GM18517 (cell line): Measurements from ENCODE around the gene AREG.

Experiments used
- ATAC-seq: cut with Tn5 transposase; IDR thresholded peaks from one replicate; pipeline ENCODE4 v1.9.1; 2021; ENCODE audit warnings: mild to moderate bottlenecking, moderate library complexity; ENCODE audit not compliant: unreplicated experiment

AREG gene

DNA sequence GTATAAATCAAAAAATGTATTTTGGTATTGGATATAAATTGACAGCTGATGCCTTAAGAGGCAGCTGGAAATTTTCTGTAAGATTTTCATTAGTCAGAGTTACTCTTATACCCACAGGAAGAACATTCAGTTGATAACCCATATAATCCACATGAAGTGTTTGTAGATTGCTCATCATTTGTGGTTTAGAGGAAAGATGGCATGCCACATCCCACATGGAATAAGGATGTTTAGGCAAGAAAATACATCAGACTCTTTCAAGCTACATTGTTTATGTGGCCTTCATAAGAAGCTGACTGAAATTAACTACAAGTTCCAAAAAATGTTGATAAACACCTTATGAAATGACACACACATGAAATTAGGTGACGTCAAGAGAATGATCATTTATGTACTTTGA, 56.6 kb downstream of the AREG start:
- no peak for ATAC-seq

- no peak for ATAC-seq
Observed at GRCh38 chr4:74503580-74503979, 58.6 kb downstream of the AREG start.

DNA sequence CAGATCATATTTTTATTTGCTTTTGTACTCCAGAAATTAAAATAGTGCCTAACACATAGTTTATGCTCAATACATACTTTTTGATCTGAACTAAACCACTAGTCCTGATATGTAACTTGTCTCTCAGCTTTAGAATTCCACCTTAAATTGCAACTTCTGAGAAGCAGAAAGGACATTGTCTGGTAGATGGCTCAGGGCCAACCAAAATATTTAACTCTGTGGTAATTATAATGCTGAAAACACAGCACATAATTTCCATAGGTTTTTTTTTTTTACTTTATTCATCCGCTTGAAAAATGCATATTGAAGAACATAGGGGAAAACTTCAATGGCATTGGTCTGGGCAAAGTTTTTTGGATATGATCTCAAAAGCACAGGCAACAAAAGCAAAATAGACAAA, 59.3 kb downstream of the AREG start:
- no peak for ATAC-seq
